GM19372 (cell line): ENCODE results near the gene WDR6.

Experiments
- ATAC-seq: cut with Tn5 transposase; IDR thresholded peaks from one replicate; pipeline ENCODE4 v1.9.1; 2021; ENCODE audit warnings: mild to moderate bottlenecking, low read depth, moderate library complexity; ENCODE audit not compliant: unreplicated experiment

Gene WDR6

GRCh38 chr3:49007068-49007770, at the start of gene WDR6:
TSS of gene WDR6 (plus strand) at chr3:49007391. CDS start at chr3:49007432, 41 bp downstream.
- peak; percentile 87 for ATAC-seq

- ATAC-seq = no peak
These were observed 46.3 kb upstream of the WDR6 start for GRCh38 chr3:48960841-48961413.

GRCh38 chr3:48962340-48962739, 44.9 kb upstream of the WDR6 start:
- no peak for ATAC-seq

GRCh38 chr3:48962939-48963338, 44.3 kb upstream of the WDR6 start:
- no peak for ATAC-seq

- ATAC-seq = no peak
These were observed 43.6 kb upstream of the WDR6 start for GRCh38 chr3:48963591-48963990.

- no peak for ATAC-seq
These were observed 40.8 kb upstream of the WDR6 start for GRCh38 chr3:48966367-48966766.

- ATAC-seq = no peak
These were observed 40.3 kb upstream of the WDR6 start for GRCh38 chr3:48966876-48967361.

GRCh38 chr3:48970586-48970985, 36.6 kb upstream of the WDR6 start:
- ATAC-seq = no peak

GRCh38 chr3:48974076-48974864, 32.9 kb upstream of the WDR6 start:
- ATAC-seq = no peak

GRCh38 chr3:48979451-48979850, 27.7 kb upstream of the WDR6 start:
- ATAC-seq = no peak

GRCh38 chr3:48980295-48980694, 26.9 kb upstream of the WDR6 start:
- no peak for ATAC-seq

GRCh38 chr3:48982016-48982415, 25.2 kb upstream of the WDR6 start:
- ATAC-seq = no peak

GRCh38 chr3:48982686-48983085, 24.5 kb upstream of the WDR6 start:
- no peak for ATAC-seq

GRCh38 chr3:48983096-48983495, 24.1 kb upstream of the WDR6 start:
- no peak for ATAC-seq

- ATAC-seq = no peak
These were observed 22.5 kb upstream of the WDR6 start for GRCh38 chr3:48984663-48985062.

GRCh38 chr3:48985831-48986376, 21.3 kb upstream of the WDR6 start:
- ATAC-seq = no peak

- no peak for ATAC-seq
These were observed 17.9 kb upstream of the WDR6 start for GRCh38 chr3:48989126-48989795.

GRCh38 chr3:48989796-48990635, 17.2 kb upstream of the WDR6 start, which contains the start of gene P4HTM:
TSS of gene P4HTM (plus strand) at chr3:48990241. CDS start at chr3:48990257, 16 bp downstream.
- peak; percentile 57 for ATAC-seq

- ATAC-seq = no peak
These were observed 16.3 kb upstream of the WDR6 start for GRCh38 chr3:48990636-48991469.
